ENCODE data around the gene BICC1. TPM values are rescaled to one million over a fixed set of nuclear protein-coding genes. Genes with fewer than 3 reads are reported as not detected.

Gene BICC1
- total and polyA plus RNA-seq, 2 of the 8 experiments (the other 6 are each of a cell fraction or from before 2014, with no cell fraction given): 0.20 to 0.73 TPM

DNA sequence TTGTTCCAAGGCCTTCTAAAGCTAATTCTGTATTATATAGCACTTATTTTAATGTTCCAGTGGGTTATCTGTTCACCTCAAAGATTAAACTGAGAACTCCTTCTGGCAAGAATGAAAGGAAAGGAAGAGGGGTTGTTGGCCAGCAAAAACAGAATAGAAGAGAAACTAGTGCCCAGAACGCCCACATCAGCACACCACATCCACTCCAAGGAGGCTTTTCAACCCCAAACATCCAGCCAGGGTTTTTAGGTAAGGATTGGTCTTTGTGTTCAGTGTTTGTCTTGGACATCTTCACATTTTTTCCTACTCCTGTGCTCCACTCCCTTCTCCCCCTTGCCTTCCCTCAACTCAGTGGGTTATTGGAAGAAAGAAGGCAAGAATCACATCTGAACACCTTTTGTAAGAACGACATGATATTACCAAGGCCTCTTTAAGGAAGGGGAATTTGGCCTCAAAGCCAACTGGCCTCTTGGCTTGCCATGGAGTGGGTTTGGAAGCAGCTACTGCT, 55.8 kb downstream of the BICC1 start:
- Histone ChIP-seq H3K36me3 (ENCODE audit: control insufficient read depth in 2 of 4, insufficient read depth in 4 of 4, low read length in 3 of 4) (no peaks in the 10 kb centered on the region), H2BK120ac (replicated peaks; ENCODE audit: low read depth, low read length) (no peak overlapping the region), H2BK5ac (ENCODE audit: low read depth, low read length) (no peak overlapping the region), H4K91ac (replicated peaks; ENCODE audit: insufficient read length, low read length) (no peak overlapping the region), H3K56ac (replicated peaks; ENCODE audit: insufficient read length, low read depth, low read length) (no peak overlapping the region), H3K79me1 (ENCODE audit: low read depth, low read length) (no peaks in the 10 kb centered on the region), H2BK12ac (ENCODE audit: low read depth, low read length) (no peak overlapping the region), H2BK20ac (ENCODE audit: low read length) (no peak overlapping the region), H3K14ac (ENCODE audit: insufficient read length) (no peak overlapping the region), H4K8ac (ENCODE audit: extremely low read depth, insufficient read depth, low read length) (no peak overlapping the region), H3K4me2 (ENCODE audit: insufficient read depth in 1 of 2, low read depth in 2 of 2, low read length in 2 of 2) (no peak overlapping the region), H3K79me2 (ENCODE audit: control insufficient read depth in 1 of 2, insufficient read depth in 2 of 2, low read length in 2 of 2) (no peaks in the 10 kb centered on the region), H3K27ac (ENCODE audit: low read depth, low read length) (no peak overlapping the region), H2AK5ac (ENCODE audit: low read depth, low read length) (no peak overlapping the region), H2BK15ac (ENCODE audit: low read length) (no peak overlapping the region), H3K4me3 (ENCODE audit: extremely low read depth in 1 of 4, insufficient read depth in 2 of 4, low read depth in 3 of 4, low read length in 4 of 4) (no peak overlapping the region), H4K5ac (ENCODE audit: insufficient read length, low read depth, low read length) (no peak overlapping the region), H3K23me2 (ENCODE audit: low read depth, low read length) (no peaks in the 10 kb centered on the region; the same call in 1 of the 2 replicates), H3K9me3 (ENCODE audit: insufficient read depth in 2 of 2, low read depth in 1 of 2, low read length in 1 of 2) (no peaks in the 10 kb centered on the region), H3K4me1 (replicated peaks in 1 of 4; ENCODE audit: control insufficient read depth in 3 of 4, insufficient read depth in 4 of 4, low read length in 3 of 4) (no peaks in the 10 kb centered on the region), H3K27me3 (replicated peaks in 1 of 4; ENCODE audit: control insufficient read depth in 3 of 4, extremely low read depth in 1 of 4, insufficient read depth in 3 of 4, low read length in 3 of 4) (no peaks in the 10 kb centered on the region), H3K9ac (replicated peaks in 1 of 4; ENCODE audit: extremely low read depth in 1 of 4, low read depth in 3 of 4, low read length in 3 of 4) (no peak overlapping the region), H3K4ac (replicated peaks; ENCODE audit: insufficient read length, low read depth, low read length) (no peak overlapping the region), H3K18ac (ENCODE audit: extremely low read depth, low read length) (no peak overlapping the region), H2AFZ (ENCODE audit: low read length) (no peak overlapping the region), H3K23ac (ENCODE audit: insufficient read length) (no peak overlapping the region), H4K20me1 (replicated peaks in 1 of 2; ENCODE audit: control insufficient read depth in 1 of 2, insufficient read depth in 2 of 2, low read length in 2 of 2) (no peaks in the 10 kb centered on the region)
- POLR2A ChIA-PET (ENCODE audit: partially characterized antibody): no interaction called here
- WGBS, 2 experiments (ENCODE audit: extremely low coverage in 1 of 2, insufficient coverage in 1 of 2, insufficient read length in 1 of 2, insufficient replicate concordance in 2 of 2, low coverage in 1 of 2, low lambda C conversion rate in 2 of 2, missing lambda C conversion rate in 1 of 2): 87% methylated on average over 2 of the region's 2 CpGs; no CpG with 5 or more reads in 1 of the 2 experiments
- DNase-seq (ENCODE audit: low read depth in 1 of 2, low spot score in 2 of 2) (no peak), FAIRE-seq (no peak)
- TF ChIP-seq CHD1 (IDR thresholded peaks at IDR 0.05; ENCODE audit: low read depth, low read length) (no peak), SP4 (IDR thresholded peaks at IDR 0.05; ENCODE audit: low read length) (no peak), TBP (IDR thresholded peaks at IDR 0.05; ENCODE audit: low read depth, low read length) (no peak), POLR2A (IDR thresholded peaks at IDR 0.05; ENCODE audit: control extremely low read depth in 1 of 2, low read depth in 2 of 2, low read length in 2 of 2) (no peak), POLR2AphosphoS5 (IDR thresholded peaks at IDR 0.05; ENCODE audit: low read depth, low read length) (no peak), RBBP5 (IDR thresholded peaks at IDR 0.05; ENCODE audit: borderline replicate concordance, low read depth, low read length) (no peak), CEBPB (IDR thresholded peaks at IDR 0.05; ENCODE audit: low read depth, low read length) (no peak), TEAD4 (IDR thresholded peaks at IDR 0.05; ENCODE audit: low read depth, low read length) (no peak), KDM1A (IDR thresholded peaks at IDR 0.05; ENCODE audit: borderline replicate concordance, low read length) (no peak), CTBP2 (IDR thresholded peaks at IDR 0.05; ENCODE audit: borderline replicate concordance, insufficient read depth, insufficient read length, low read length) (no peak), MAFK (IDR thresholded peaks at IDR 0.05; ENCODE audit: low read depth, low read length) (no peak)
- TF ChIP-seq, protein P1, sequence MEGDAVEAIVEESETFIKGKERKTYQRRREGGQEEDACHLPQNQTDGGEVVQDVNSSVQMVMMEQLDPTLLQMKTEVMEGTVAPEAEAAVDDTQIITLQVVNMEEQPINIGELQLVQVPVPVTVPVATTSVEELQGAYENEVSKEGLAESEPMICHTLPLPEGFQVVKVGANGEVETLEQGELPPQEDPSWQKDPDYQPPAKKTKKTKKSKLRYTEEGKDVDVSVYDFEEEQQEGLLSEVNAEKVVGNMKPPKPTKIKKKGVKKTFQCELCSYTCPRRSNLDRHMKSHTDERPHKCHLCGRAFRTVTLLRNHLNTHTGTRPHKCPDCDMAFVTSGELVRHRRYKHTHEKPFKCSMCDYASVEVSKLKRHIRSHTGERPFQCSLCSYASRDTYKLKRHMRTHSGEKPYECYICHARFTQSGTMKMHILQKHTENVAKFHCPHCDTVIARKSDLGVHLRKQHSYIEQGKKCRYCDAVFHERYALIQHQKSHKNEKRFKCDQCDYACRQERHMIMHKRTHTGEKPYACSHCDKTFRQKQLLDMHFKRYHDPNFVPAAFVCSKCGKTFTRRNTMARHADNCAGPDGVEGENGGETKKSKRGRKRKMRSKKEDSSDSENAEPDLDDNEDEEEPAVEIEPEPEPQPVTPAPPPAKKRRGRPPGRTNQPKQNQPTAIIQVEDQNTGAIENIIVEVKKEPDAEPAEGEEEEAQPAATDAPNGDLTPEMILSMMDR (IDR thresholded peaks at IDR 0.05; ENCODE audit: control extremely low read depth in 1 of 3, insufficient read depth in 1 of 3, low read depth in 1 of 3, low read length in 3 of 3): no peak
- CTCF ChIA-PET (ENCODE audit: partially characterized antibody): interaction anchor here (0.6 kb wide), 1 partner anchor 124 kb away, joined by 4 read pairs; no protein-coding TSS in a partner anchor
